GM13976 (cell line): ENCODE results near the gene BCL2L14.

Source experiments
- DNase-seq: peaks from one replicate; pipeline ENCODE4 v3.0.0; 2012; ENCODE audit warnings: low spot score
- in situ Hi-C: fragments of 300-500 bp; cut with MboI; formaldehyde crosslinking; loops from one replicate; pipeline ENCODE4 v1.12.0; 2022; ENCODE audit warnings: low sequenced_read_pairs, mixed read lengths, inconsistent platforms; ENCODE audit not compliant: unreplicated experiment
- TF ChIP-seq, protein P1 (sequence below): IDR thresholded peaks from 2 replicates; pipeline ENCODE4 v1.5.1; 2012; ENCODE audit warnings: borderline replicate concordance, mild to moderate bottlenecking; ENCODE audit not compliant: insufficient read depth; ENCODE audit errors: extremely low read depth, missing control alignments, control extremely low read depth

BCL2L14 gene

DNA sequence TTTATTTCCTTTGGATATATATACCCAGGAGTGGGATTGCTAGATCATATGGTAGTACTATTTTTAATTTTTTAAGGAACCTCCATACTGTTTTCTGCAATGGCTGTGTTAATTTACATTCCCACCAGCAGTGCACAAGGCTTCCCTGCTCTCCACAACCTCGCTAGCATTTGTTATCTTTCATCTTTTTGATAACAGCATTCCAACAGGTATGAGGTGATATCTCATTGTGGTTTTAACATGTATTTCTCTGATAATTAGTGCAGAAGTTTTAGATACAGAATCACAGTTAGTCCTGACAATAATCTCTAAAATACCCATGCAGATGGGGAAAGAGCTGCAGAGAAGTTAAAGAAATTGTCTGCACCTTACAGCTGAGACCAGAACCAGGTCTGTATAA is 35.5 kb upstream of the BCL2L14 start:
- DNase-seq = no peak
- TF ChIP-seq, protein P1, sequence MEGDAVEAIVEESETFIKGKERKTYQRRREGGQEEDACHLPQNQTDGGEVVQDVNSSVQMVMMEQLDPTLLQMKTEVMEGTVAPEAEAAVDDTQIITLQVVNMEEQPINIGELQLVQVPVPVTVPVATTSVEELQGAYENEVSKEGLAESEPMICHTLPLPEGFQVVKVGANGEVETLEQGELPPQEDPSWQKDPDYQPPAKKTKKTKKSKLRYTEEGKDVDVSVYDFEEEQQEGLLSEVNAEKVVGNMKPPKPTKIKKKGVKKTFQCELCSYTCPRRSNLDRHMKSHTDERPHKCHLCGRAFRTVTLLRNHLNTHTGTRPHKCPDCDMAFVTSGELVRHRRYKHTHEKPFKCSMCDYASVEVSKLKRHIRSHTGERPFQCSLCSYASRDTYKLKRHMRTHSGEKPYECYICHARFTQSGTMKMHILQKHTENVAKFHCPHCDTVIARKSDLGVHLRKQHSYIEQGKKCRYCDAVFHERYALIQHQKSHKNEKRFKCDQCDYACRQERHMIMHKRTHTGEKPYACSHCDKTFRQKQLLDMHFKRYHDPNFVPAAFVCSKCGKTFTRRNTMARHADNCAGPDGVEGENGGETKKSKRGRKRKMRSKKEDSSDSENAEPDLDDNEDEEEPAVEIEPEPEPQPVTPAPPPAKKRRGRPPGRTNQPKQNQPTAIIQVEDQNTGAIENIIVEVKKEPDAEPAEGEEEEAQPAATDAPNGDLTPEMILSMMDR = no peak
- in situ Hi-C loops = loop anchor here (10.0 kb wide), 1 partner anchor 450 kb away; no protein-coding TSS in a partner anchor

DNA sequence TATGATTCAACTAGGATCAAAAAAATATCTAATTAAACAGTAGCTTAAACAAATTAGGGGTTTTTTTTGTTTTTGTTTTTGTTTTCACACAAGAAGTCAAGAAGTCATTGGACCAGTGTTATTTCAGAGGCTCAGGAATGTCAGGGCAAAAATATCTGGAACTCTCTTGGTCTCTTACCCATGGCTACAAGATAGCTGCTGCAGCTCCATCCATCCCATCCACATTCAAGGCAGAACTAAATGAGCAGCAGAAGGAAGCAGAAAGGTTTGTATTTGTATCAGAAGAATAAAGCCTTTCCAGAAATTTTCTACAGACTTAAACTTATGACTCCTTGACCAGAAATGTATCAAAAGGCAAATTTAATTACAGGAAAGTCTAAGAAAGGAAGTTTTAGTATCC is 33.8 kb upstream of the BCL2L14 start:
- DNase-seq = no peak
- in situ Hi-C loops = loop anchor here (10.0 kb wide), 1 partner anchor 452 kb away; no protein-coding TSS in a partner anchor
- TF ChIP-seq, protein P1 = no peak

GRCh38 chr12:12039897-12040296 is 30.8 kb upstream of the BCL2L14 start:
- in situ Hi-C loops = loop anchor here (10.0 kb wide), 1 partner anchor 455 kb away; no protein-coding TSS in a partner anchor
- TF ChIP-seq, protein P1 = no peak

DNA sequence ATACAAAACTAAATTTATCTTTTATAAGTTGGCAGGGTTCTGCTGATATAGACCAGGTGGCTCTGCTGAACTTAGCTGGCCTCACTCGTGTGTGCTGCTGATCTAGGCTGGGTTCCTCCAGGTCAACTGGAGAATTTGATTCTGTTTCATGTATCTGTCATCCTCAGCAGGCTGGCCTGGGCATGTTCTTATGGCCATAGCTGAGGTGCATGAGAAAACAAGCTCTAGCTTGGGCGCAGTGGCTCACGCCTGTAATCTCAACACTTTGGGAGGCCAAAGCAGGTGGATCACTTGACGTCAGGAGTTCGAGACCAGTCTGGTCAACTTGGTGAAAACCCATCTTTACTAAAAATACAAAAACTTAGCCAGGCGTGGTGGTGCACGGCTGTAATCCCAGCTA is 24.3 kb upstream of the BCL2L14 start:
- TF ChIP-seq, protein P1 = no peak
- in situ Hi-C loops = no loop called here
- no peak for DNase-seq

More at GRCh38 chr12:12039897-12040296, 30.8 kb upstream of the BCL2L14 start:
- no peak for DNase-seq

DNA sequence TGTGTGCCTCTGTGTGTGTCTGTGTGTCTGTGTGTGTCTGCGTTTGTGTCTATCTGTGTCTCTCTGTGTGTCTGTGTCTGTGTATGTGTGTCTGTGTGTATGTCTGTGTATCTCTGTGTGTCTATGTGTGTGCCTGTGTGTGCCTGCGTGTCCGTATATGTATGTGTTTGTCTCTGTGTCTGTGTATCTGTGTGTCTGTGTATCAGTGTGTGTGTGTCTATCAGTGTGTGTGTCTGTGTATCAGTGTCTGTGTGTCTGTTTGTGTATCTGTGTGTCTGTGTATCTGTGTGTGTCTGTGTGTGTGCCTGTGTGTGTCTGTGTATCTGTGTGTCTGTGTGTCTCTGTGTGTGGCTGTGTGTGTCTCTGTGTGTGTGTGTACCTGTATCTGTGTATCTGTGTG is 23.1 kb upstream of the BCL2L14 start:
- in situ Hi-C loops = no loop called here
- DNase-seq = no peak
- TF ChIP-seq, protein P1 = no peak

DNA sequence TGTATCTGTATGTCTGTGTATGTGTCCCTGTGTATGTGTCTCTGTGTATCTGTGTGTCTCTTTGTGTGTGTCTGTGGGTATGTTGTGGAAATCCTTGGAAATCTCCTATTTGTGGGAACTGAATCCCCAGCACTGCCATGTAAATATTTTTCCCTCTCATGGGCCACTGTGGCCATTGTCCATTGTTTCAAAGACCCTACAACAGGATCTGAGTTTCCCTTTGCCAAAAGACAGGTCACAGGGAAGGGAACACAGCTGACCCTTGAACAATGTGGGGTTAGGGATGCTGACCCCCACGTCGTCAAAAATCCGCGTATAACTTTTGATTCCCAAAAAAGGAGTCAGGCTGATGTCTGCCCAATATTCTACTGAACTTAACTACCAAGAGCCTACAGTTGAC is 22.5 kb upstream of the BCL2L14 start:
- in situ Hi-C loops = no loop called here
- TF ChIP-seq, protein P1 = no peak
- DNase-seq = no peak
